Epidermal melanocyte (primary cell): ENCODE results near the gene NDFIP2.

Experiments
- DNase-seq: peaks from one replicate; pipeline ENCODE4 v3.0.0; 2011; ENCODE audit warnings: low spot score; ENCODE audit not compliant: insufficient read length

Gene NDFIP2

DNA sequence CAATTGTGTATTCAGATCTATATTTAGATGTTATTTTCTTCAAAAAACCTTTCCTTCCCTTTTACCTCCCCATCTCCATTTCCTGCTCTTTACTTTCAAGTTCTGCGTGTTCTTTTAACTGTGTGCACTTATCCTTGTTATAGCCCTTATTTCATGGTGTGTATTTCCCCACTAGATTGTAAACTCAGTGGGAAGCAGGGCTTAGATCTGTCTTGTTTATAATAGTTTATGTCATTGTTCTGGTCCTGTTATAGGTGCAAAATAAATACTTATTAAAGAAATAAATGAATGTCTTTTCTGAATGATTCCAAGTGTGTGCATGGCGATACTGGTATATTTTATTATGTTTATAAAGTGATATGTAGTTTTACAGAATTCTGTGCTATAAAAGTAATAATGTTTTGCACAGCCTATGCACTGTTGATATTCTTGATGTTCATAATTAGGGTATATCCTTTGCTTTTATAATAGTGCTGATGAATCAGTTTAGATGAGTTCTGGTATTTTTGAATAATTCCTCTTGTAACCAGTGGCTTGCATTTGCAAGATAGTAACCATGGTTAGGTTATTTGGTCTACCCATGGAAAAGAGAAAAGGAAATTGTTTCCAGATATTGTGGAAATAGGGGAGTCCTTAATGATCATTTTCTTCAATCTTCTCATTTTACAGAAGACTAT lies 12.1 kb downstream of the NDFIP2 start:
- DNase-seq, result no peak

DNA sequence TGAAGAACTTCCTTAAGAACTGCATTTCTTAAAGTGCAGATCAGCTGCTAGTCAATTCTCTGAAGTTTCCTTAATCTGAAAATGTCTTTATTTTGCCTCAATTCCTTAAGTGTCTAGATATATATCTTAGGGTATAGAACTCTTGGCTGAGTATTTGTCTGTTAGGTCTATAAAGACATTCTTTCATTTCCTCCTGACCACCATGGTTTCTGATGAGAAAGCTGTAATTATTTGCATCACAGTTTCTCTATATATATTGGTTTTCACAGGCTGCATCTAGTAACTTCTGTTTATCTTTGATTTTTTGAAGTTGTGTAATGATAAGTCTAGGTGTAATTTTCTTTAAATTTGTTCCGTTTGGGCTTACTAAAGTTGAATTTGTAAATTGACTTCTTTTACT lies 15.2 kb downstream of the NDFIP2 start:
- DNase-seq, result no peak

DNA sequence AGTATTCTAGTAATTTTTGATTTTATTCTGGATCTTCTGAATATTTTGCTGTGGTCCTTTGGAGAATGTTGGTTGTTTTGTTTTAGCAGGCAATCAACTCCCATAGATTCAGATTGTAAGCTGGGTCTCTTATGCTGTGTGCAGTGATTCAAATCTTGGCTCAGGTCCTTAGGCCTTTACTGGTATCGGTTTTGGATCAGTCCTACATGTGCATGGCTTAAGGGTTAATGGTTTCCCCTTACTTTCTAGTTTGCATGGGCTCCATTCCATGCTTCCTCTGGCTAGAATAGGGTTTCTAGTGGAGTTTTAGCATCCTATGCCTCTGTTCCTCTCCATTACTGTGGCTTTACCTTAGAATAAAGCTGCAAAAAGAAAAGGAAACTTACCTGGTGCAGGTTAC lies 16.1 kb downstream of the NDFIP2 start:
- no peak for DNase-seq

DNA sequence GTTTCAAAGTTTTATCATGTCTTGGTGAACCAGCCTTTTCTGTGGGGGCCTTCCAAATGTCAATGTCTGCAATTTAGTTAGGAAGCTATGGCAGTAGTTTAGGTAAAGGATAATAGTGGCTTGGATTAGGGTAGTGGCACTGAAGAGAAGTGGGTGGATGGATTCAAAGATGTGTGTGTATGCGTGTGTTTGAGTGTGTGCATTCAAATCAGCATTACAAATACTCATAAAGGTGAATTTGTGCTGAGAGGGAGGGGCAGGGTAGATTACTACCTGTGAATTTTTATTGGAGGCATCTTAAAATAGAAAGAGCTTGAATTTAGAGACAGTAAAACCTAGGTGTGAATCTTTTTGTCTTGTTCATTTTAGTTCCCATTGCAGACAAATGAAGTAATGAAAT lies 16.9 kb downstream of the NDFIP2 start:
- no peak for DNase-seq

DNA sequence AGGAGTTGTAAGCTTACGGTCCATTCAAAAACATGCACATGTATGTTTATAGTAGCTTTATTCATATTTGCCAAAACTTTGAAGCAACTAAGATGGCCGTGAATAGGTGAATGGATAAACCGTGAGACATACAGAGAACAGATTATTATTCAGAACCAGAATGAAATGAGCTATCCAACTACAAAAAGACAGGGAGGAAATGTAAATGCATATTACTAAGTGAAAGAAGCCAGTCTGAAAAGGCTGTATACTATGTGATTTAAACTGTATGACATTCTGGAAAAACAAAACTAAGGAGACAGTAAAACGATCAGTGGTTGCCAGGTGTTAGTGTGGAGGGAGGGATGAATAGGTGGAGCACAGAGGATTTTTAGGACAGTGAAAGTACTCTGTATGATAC lies 19.9 kb downstream of the NDFIP2 start:
- no peak for DNase-seq

DNA sequence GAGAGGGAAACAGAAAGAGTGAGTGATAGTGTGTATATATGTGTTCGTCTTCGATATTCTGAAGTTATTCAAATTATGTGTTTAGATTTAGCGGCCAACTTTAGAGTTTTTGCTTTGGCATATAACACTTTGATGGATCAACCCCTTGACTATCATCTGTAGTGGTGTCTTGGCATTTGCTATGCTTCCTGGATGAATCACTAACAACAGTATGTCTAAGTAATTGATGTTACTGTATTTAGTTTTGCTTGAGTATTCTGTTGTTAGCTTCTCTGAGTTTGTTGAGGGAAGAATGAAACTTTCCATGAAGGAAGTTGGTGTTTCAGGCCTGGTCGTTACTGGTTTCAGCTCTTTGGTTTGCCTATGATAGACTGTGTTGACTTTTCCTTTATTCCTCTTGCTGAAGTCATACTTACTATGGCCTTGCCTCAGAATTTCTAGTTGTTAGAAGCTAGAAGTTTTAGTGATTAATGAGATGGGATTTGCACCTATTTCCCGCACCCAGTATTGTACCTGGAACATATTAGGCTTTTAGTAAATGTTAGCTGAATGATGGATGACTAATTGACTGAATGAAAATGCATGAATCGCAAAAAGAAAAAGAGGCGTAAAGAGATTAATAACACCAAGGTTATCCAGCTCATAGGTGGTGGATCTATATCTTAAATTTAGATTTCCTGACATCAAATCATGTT lies 20.7 kb downstream of the NDFIP2 start:
- no peak for DNase-seq

DNA sequence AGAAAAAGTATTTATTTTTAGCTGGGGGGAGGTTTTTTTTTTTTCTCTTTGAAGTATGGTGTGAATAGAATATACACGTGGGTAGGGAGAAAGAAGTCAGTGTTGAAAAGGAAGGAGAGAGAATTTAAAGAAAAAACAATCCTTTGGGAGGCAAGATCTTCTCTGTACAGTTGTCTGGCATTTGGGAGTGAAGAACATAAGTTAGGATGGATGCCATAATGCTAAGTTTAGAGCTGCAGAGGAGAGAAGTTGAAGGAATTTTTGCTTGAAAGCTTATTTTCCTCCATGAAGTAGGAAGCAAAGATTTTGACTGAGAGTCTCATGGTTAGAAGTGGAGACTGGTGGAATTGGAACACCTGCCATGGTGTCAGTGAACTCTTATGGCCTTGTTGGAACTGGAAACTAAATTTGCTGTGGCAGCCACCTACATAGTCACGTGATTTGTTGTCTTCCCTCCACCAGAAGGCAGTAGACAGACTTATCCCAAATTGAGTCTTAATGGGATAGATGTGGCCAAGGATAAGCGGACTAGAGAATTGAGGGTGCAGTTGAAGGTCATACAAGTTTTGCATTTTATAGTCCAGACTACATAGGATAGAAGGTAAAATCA lies 22.0 kb downstream of the NDFIP2 start:
- no peak for DNase-seq

DNA sequence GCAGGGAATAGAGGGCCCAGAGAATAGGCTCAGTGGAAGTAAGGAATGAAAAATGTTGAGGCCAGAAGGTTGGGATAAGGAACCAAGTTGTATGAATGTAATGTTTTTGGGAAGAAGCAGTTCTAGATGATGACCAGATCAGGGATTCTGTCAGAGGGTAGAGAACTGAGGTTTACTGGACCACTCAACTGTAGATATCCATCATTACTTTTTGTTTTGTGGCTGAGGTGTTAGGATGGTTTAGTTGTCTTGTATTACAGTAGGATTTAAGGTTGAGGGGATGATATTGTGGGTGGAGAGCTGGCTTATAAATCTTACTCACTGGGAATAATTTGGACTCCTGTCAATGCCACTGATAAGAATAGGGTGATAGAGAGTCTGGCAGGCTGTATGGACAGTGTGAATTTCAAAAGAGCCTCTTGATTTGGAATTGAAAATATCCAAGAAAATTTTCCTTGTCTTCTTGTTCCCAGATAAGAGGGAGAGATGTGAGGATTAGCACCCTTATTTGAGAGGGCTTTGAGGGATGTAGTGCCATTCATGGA lies 22.6 kb downstream of the NDFIP2 start:
- DNase-seq, result no peak

DNA sequence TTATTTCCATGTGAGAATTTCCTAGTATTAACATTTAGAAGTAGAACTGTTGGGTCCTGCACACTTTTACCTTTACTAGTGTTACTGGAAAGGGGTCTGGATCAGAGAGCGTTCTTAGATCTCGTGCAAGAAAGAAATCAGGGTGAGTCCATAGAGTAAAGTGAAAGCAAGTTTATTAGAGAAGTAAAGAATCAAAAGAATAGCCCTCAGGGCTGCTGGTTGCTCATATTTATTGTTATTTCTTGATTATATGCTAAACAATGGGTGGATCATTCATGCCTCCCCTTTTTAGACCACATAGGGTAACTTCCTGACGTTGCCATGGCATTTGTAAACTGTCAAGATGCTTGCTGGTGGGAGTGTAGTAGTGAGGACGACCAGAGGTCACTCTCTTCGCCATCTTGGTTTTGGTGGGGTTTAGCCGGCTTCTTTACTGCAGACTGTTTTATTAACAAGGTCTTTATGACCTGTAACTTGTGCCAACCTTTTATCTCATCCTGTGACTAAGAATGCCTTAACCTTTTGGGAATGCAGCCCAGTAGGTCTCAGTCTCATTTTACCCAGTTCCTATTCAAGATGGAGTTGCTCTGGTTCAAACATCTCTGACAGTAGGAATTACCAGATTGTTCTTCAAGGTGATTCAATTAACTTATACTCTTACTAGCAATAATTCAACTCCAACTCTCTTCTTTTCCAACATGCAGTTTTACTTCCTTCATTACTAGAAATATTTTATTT lies 27.4 kb downstream of the NDFIP2 start:
- DNase-seq, result no peak

DNA sequence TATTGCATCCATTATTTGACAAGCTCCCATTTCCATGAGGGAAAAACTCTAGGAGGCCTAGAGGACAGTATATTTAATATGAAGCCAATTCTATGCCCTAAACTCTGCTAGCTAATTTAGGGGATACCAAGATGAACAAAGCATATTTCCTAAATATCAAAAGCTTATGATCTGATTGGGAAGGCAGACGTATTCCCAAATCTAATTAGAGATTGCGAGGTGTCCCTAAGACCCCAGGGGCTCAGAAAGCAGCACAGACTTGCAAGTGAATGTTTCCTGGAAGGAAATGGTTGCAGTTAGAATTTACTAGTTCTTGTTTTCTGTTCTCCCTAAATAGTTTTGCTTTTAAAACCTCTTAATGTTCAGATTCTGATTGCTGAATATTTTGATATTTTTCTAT lies 30.7 kb downstream of the NDFIP2 start:
- DNase-seq, result no peak

DNA sequence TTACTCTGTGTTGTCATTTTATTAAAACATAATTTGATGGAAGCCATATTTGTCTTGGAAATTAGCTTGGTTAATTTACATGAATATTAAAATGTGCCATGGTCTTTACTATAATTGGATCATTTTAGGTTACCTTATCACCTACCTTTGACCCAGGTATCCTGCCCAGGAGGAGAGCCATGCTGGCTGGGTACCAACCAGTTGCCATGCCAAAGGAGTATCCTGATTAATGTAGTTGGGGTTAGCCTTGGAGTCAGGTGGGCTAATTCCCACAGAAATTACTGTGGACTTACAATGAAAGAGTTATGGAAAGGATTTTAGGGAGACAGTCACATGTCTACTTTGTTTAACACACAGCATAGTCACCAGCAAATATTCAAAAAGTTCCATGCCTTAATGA lies 32.0 kb downstream of the NDFIP2 start:
- no peak for DNase-seq

DNA sequence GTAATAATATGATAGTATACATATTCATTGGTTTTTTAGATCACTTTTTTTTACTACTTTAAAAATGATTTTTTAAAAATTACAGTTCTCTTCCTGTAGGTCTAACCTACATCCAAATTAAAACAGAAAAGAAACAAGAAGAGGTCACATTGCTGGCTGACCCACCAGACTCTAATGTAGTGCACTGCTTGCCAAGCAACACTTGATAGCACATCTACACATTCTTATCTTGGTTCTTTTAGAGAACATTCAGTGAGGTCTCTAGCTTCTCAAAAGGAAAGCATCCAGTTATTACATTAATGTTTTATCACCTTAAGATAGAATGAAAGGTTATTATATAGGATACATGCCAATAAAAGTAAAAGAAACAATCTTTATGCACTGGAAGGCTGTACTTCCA lies 35.6 kb downstream of the NDFIP2 start:
- DNase-seq, result no peak

DNA sequence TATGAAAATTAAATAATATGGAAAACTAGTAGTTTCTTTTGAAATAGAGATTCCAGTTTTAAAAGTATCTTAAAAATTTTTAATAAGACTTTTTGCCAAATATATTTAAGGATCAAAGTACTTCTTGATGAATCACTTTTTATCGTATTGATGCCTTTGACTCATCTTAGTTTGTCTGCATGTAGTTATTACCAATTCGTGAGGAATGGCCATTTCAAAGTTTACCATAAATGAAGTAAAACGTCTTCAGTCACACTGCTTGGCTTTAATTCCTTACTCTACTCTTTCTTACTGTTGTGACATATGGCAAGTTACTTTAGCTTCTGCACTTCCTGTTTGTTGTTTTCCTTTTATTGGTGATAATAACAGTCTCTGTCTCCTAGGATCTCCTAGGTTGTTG lies 38.3 kb downstream of the NDFIP2 start:
- DNase-seq, result no peak

DNA sequence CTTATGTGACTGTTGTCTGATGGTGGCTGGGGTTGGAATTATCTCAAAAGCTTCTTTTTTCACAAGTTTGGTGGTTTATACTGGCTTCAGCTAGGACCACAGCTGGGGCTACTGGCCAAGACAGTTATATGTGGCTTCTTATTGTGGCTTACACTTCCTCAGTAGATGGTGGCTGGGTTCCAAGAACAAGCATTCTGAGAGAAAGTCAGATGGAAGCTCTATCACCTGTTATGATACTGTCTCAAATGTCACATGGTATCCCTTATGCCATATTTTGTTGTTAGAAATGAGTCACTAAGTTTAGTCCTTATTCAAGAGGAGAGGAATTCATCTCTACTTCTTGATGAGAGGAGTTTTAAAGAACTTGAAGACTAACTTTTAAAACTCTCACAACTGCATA lies 41.6 kb downstream of the NDFIP2 start:
- DNase-seq, result no peak

DNA sequence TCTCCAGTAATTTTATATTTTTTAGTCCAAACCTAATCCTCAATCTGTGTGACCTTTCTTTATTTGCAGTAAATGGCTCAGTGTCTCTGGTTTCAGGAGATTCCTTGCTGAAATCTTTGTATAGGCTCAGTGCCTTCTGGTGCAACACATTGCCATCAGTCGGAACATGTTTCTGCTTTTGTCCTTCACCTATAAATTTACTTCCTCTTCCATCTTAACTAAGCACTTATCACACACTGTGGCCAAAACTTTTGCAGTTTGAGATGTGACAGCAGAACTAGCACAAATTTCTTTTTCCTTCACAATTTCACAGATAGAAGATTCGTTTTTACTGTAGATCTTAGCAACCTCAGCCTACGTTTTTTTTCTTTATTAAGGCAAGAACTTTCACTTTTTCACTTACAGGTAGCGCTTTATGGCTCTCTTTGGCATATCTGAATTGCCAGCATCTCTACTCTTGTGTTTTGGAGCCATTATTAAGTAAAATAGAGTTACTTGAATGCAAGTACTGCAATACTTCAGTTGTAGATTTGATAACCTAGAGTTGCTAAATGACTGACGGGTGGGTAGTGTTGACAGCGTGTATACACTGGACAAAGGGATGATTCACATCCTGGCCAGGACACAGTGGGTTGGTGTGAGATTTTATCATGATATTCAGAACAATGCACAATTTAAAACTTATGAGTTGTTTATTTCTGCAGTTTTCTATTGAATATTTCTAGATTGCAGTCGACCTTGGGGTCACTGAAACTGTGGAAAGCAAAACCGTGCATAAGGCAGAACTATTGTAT lies 44.3 kb downstream of the NDFIP2 start:
- no peak for DNase-seq

DNA sequence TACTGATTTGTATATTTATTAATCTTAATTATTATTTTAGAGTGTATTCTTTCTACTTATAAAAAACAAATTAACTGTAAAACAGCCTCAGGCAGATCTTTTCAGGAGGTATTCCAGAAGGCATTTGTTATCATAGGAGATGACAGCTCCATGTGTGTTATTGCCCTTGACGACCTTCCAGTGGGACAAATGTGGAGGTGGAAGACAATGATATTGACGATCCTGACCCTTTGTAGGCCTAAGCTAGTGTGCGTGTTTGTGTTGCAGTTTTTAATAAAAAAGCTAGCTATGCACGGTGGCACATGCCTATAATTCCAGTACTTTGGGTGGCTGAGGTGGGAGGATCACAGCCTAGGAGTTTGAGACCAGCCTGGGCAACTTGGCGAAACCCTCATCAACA lies 46.7 kb downstream of the NDFIP2 start:
- no peak for DNase-seq

DNA sequence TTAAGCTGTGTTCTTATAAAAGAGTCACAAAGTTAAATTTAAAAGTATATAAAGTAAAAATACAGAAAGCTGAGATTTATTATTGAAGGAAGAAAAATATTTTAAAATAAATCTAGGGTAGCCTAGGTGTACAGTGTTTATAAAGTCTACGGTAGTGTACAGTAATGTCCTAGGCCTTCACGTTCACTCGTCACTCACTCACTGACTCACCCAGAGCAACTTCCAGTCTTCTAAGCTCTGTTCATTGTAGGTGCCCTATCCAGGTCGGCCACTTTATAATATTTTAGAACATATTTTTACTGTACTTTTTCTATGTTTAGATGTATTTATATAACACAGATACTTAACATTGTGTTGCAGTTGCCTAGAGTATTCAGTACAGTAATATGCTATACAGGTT lies 47.4 kb downstream of the NDFIP2 start:
- no peak for DNase-seq

DNA sequence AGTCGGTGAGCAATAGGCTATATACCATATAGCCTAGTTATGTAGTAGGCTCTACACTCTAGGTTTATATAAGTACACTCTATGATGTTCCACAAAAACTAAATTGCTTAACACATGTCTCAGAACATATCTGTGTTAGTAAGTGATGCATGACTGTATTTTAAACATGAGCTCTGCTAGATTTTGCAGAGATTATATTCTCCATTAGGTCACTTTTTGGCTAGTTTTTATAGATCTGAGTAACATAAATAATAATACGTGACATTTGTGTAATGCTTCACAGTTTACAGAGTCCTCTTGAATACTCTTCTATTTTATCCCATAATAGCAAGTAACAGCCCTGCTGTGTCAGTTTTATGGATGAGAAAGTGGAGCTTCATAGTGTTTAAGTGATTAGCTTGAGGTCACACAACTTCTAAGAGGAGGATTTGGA lies 47.8 kb downstream of the NDFIP2 start:
- no peak for DNase-seq

DNA sequence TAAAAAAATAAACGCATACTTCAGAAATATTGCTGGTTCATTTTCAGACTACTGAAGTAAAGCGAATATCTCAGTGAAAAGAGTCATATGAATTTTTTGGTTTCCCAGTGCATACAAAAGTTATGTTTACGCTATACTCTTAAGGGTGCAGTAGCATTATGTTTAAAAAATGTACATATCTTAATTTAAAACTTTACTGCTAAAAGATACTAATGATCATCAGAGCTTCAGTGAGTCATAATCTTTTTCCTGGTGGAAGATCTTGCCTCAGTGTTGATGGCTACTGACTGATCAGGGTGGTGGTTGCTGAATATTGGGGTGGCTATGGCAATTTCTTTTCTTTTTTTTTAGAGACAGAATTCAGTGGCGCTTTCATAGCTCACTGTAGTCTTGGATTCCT lies 48.9 kb downstream of the NDFIP2 start:
- no peak for DNase-seq

DNA sequence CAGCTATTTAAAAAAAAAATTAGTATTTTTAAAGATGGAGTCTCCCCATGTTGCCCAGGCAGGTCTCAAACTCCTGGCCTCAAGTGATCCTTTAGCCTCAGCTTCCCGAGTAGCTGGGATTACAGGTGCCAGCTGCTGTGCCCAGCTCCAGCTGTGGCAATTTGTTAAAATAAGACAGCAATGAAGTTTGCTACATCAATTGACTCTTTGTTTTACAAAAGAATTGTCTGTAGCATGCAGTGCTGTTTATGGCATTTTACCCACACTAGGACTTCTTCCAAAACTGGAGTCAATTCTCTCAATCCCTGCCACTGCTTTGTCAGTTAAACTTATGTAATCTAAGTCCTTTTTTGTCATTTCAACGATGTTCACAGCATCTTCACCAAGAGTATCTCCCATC lies 49.3 kb downstream of the NDFIP2 start:
- DNase-seq, result no peak
